ENCODE data around the gene COL26A1. TPM values are rescaled to one million over a fixed set of nuclear protein-coding genes. Genes with fewer than 3 reads are reported as not detected.

COL26A1 gene
- total RNA-seq, 1 experiment from 2014 or later = 42.6 TPM

- peak overlapping the region; percentile 91 to 98 (median 97) for H3K27ac Mint-ChIP-seq
- H3K9me3 Mint-ChIP-seq = peaks cover 1 to 3% of the 10 kb centered on the region in 2 experiments; a peak in 3 of 5 replicates
- no peak overlapping the region for H2BK5ac ChIP-seq (ENCODE audit: insufficient read length, low read length)
Observed at GRCh38 chr7:101395376-101395775, 32.7 kb downstream of the COL26A1 start.

More at GRCh38 chr7:101395376-101395775, 32.7 kb downstream of the COL26A1 start:
- Mint-ChIP-seq H3K36me3 (ENCODE audit: insufficient read depth in 1 of 3, low read depth in 3 of 3) (peaks cover 4 to 16% (median 6%) of the 10 kb centered on the region in 3 experiments; a peak in 6 of 7 replicates), H3K4me3 (no peak overlapping the region), H3K4me1 (peaks cover 31 to 48% of the 10 kb centered on the region in 2 experiments), H3K27me3 (ENCODE audit: low read depth) (no peaks in the 10 kb centered on the region)
- no CpG with 5 or more reads among the region's 7 CpGs for WGBS (ENCODE audit: extremely low coverage, insufficient read length, low lambda C conversion rate)
- TF ChIP-seq CTCF (conservative IDR thresholded peaks at IDR 0.05) = no peak
- H3K4me1 ChIP-seq (ENCODE audit: insufficient read depth, low read length) = peaks cover 7% of the 10 kb centered on the region; the same call in 1 of the 2 replicates
- H4K5ac ChIP-seq (ENCODE audit: insufficient read length, low read depth, low read length) = no peak overlapping the region
- H3K14ac ChIP-seq (ENCODE audit: insufficient read depth, low read length) = no peak overlapping the region
- peaks cover 2% of the 10 kb centered on the region; the same call in 1 of the 2 replicates for H3K79me2 ChIP-seq (ENCODE audit: insufficient read depth, low read length)
- no peak overlapping the region for H3K4me2 ChIP-seq (ENCODE audit: insufficient read depth, insufficient read length, low read length)
- H3K23ac ChIP-seq (ENCODE audit: insufficient read length, low read depth, low read length) = no peak overlapping the region
- H2AFZ ChIP-seq (ENCODE audit: low read length) = no peak overlapping the region
- no peaks in the 10 kb centered on the region for H3K23me2 ChIP-seq (ENCODE audit: insufficient read length, low read depth, low read length, poor library complexity, severe bottlenecking)
- H3K79me1 ChIP-seq (ENCODE audit: insufficient read depth, low read depth, low read length, poor library complexity, severe bottlenecking) = no peaks in the 10 kb centered on the region
- H3K9me3 ChIP-seq (ENCODE audit: control insufficient read depth, low read depth, low read length) = no peaks in the 10 kb centered on the region
- no peak overlapping the region for H2BK120ac ChIP-seq (ENCODE audit: low read depth, low read length, poor library complexity, severe bottlenecking)
- no peak overlapping the region for H3K27ac ChIP-seq (ENCODE audit: insufficient read length, low read depth, low read length)
- DNase-seq = no peak
- no peak overlapping the region for H3K18ac ChIP-seq (ENCODE audit: insufficient read length, low read depth, low read length)
- H3K27me3 ChIP-seq (ENCODE audit: insufficient read depth, low read length) = no peaks in the 10 kb centered on the region
- H3K4ac ChIP-seq (ENCODE audit: low read depth, low read length) = no peak overlapping the region; the same call in 1 of the 2 replicates
- no peaks in the 10 kb centered on the region for H4K20me1 ChIP-seq (ENCODE audit: control insufficient read depth, insufficient read depth, insufficient read length)
- no peak overlapping the region for H3K56ac ChIP-seq (ENCODE audit: insufficient read length, low read depth, low read length)
- H3K9ac ChIP-seq (ENCODE audit: extremely low read depth, insufficient read length, low read length) = no peak overlapping the region
- H2BK12ac ChIP-seq (ENCODE audit: insufficient read length, low read depth, low read length) = no peak overlapping the region
- H2BK20ac ChIP-seq (ENCODE audit: low read depth, low read length, poor library complexity, severe bottlenecking) = no peak overlapping the region
- H3T11ph ChIP-seq (ENCODE audit: low read length) = no peak overlapping the region
- no peak overlapping the region for H4K91ac ChIP-seq (ENCODE audit: insufficient read length, low read depth, low read length)
- no peak overlapping the region for H2AK5ac ChIP-seq (ENCODE audit: insufficient read length, low read length)
- no peak overlapping the region for H2BK15ac ChIP-seq (ENCODE audit: low read depth, low read length)
- no peak overlapping the region for H4K8ac ChIP-seq (replicated peaks; ENCODE audit: insufficient read length, low read depth, low read length)
